ENCODE measurements around the gene RHBDL2. TPM values are rescaled to one million over a fixed set of nuclear protein-coding genes. Genes with fewer than 3 reads are reported as not detected.

Gene RHBDL2
- total and polyA plus RNA-seq, 2 donors (not counting 1 experiment from before 2014, with no cell fraction given), result 1.2 to 1.5 TPM

DNA sequence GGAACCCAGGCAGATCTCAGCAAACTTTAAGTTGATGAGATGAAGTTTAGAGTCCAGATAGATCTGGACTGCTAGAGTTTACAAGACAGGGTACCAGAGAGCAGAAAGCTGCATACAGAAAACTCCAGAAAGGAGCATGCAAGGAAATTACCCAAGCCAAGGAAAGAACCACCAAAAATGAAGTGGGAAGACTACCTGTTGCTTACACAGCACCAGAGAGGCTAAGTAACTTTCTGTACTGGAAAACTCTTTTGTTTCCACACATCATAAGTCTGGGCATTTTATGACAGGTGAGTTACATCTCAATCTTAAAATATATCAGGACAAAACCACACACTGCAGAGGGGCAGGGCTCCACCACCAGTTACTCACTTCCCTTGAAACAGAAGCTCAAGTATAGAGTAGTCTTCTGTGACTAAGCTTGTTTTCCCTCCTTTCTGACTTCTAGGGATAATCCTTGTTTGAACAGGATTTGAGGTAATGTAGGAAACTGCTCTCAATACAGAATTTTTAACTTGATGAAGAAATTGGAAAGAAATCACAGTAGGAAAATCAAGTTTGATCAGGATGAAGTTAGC, 42.9 kb downstream of the RHBDL2 start:
- Histone ChIP-seq H3K4me2 (ENCODE audit: extremely low read depth, insufficient read depth, low read length) (no peak overlapping the region), H3K36me3 (ENCODE audit: control insufficient read depth, insufficient read depth, low read length) (no peaks in the 10 kb centered on the region), H4K20me1 (ENCODE audit: control insufficient read depth, extremely low read depth, insufficient read depth, low read length) (no peaks in the 10 kb centered on the region), H3K27me3 (ENCODE audit: control insufficient read depth, insufficient read depth, low read length) (no peaks in the 10 kb centered on the region), H3K79me2 (ENCODE audit: control insufficient read depth, insufficient read depth, low read length) (no peaks in the 10 kb centered on the region), H3K27ac (ENCODE audit: insufficient read depth, low read length) (no peak overlapping the region), H2AFZ (ENCODE audit: low read length) (no peak overlapping the region), H3K9ac (ENCODE audit: insufficient read depth, low read length) (no peak overlapping the region), H3K4me1 (ENCODE audit: control insufficient read depth, extremely low read depth, insufficient read depth, low read length) (no peaks in the 10 kb centered on the region), H3K4me3 (replicated peaks in 1 of 4; ENCODE audit: control extremely low read depth in 1 of 4, insufficient read depth in 1 of 4, low read depth in 3 of 4, low read length in 4 of 4) (no peak overlapping the region), H3K9me3 (ENCODE audit: control insufficient read depth, insufficient read depth, low read depth, low read length) (no peaks in the 10 kb centered on the region)
- TF ChIP-seq CTCF (conservative IDR thresholded peaks at IDR 0.05 in 1 of 2, IDR thresholded peaks at IDR 0.05 in 1 of 2; ENCODE audit: low read depth in 1 of 2, low read length in 2 of 2) (no peak), EZH2 (IDR thresholded peaks at IDR 0.05; ENCODE audit: low read length, missing control alignments) (no peak)
- DNase-seq (ENCODE audit: low read depth in 2 of 2), result peak in 1 of 2 donors; percentile 29

DNA sequence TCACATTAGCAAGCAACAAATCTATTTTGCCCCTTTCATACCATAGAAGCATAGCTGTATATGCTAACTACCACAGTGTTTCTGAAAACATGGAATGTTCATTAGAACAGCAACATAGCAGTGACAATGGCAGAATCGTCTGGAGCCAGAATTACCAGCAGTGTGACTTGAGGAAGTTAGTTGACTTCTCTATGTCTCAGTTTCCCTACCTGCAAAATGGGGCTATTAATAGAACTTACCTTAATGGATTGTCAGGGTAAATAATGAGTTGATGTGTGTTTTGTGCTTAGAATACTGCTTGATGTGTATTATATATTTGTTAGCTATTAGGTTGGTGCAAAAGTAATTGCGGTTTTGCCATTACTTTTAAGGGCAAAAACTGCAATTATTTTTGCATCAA, 45.5 kb downstream of the RHBDL2 start:
- no peak overlapping the region for H3K9ac ChIP-seq (ENCODE audit: insufficient read depth, low read length)
- H3K4me3 ChIP-seq (replicated peaks in 1 of 4; ENCODE audit: control extremely low read depth in 1 of 4, insufficient read depth in 1 of 4, low read depth in 3 of 4, low read length in 4 of 4), result no peak overlapping the region
- H3K27me3 ChIP-seq (ENCODE audit: control insufficient read depth, insufficient read depth, low read length), result no peaks in the 10 kb centered on the region
- no peaks in the 10 kb centered on the region for H3K9me3 ChIP-seq (ENCODE audit: control insufficient read depth, insufficient read depth, low read depth, low read length)
- no peaks in the 10 kb centered on the region for H3K4me1 ChIP-seq (ENCODE audit: control insufficient read depth, extremely low read depth, insufficient read depth, low read length)
- H3K79me2 ChIP-seq (ENCODE audit: control insufficient read depth, insufficient read depth, low read length), result no peaks in the 10 kb centered on the region
- TF ChIP-seq EZH2 (IDR thresholded peaks at IDR 0.05; ENCODE audit: low read length, missing control alignments) (no peak), CTCF (conservative IDR thresholded peaks at IDR 0.05 in 1 of 2, IDR thresholded peaks at IDR 0.05 in 1 of 2; ENCODE audit: low read depth in 1 of 2, low read length in 2 of 2) (no peak)
- no peak overlapping the region for H3K4me2 ChIP-seq (ENCODE audit: extremely low read depth, insufficient read depth, low read length)
- H4K20me1 ChIP-seq (ENCODE audit: control insufficient read depth, extremely low read depth, insufficient read depth, low read length), result no peaks in the 10 kb centered on the region
- H3K27ac ChIP-seq (ENCODE audit: insufficient read depth, low read length), result no peak overlapping the region
- no peak overlapping the region for H2AFZ ChIP-seq (ENCODE audit: low read length)
- DNase-seq (ENCODE audit: low read depth in 2 of 2), result no peak
- no peaks in the 10 kb centered on the region for H3K36me3 ChIP-seq (ENCODE audit: control insufficient read depth, insufficient read depth, low read length)

- no peaks in the 10 kb centered on the region for H3K36me3 ChIP-seq (ENCODE audit: control insufficient read depth, insufficient read depth, low read length)
- no peak for DNase-seq (ENCODE audit: low read depth in 2 of 2)
These were observed 48.7 kb downstream of the RHBDL2 start for GRCh38 chr1:38892976-38893375.

More at GRCh38 chr1:38892976-38893375, 48.7 kb downstream of the RHBDL2 start:
- no peak overlapping the region for H3K27ac ChIP-seq (ENCODE audit: insufficient read depth, low read length)
- H3K4me3 ChIP-seq (replicated peaks in 1 of 4; ENCODE audit: control extremely low read depth in 1 of 4, insufficient read depth in 1 of 4, low read depth in 3 of 4, low read length in 4 of 4), result no peak overlapping the region
- no peaks in the 10 kb centered on the region for H3K4me1 ChIP-seq (ENCODE audit: control insufficient read depth, extremely low read depth, insufficient read depth, low read length)
- H3K79me2 ChIP-seq (ENCODE audit: control insufficient read depth, insufficient read depth, low read length), result no peaks in the 10 kb centered on the region
- H2AFZ ChIP-seq (ENCODE audit: low read length), result no peak overlapping the region
- no peak overlapping the region for H3K4me2 ChIP-seq (ENCODE audit: extremely low read depth, insufficient read depth, low read length)
- no peak for TF ChIP-seq CTCF (conservative IDR thresholded peaks at IDR 0.05 in 1 of 2, IDR thresholded peaks at IDR 0.05 in 1 of 2; ENCODE audit: low read depth in 1 of 2, low read length in 2 of 2)
- TF ChIP-seq EZH2 (IDR thresholded peaks at IDR 0.05; ENCODE audit: low read length, missing control alignments), result no peak
- H3K9ac ChIP-seq (ENCODE audit: insufficient read depth, low read length), result no peak overlapping the region
- H3K27me3 ChIP-seq (ENCODE audit: control insufficient read depth, insufficient read depth, low read length), result no peaks in the 10 kb centered on the region
- no peaks in the 10 kb centered on the region for H4K20me1 ChIP-seq (ENCODE audit: control insufficient read depth, extremely low read depth, insufficient read depth, low read length)
- no peaks in the 10 kb centered on the region for H3K9me3 ChIP-seq (ENCODE audit: control insufficient read depth, insufficient read depth, low read depth, low read length)
